Femur (tissue), 1 donor: Measurements from ENCODE around the gene CDCP1.
A peak's percentile ranks its signal among the peaks of the same experiment; 100 is the strongest.
"Not testable (repeated sequence)": the region's sequence is repeated elsewhere in the genome, so short reads cannot be mapped to it uniquely, and the experiment has no call there.

ENCODE experiments used
- DNase-seq: peaks from one replicate; pipeline ENCODE4 v3.0.0-alpha.2; 2017

The CDCP1 gene

DNA sequence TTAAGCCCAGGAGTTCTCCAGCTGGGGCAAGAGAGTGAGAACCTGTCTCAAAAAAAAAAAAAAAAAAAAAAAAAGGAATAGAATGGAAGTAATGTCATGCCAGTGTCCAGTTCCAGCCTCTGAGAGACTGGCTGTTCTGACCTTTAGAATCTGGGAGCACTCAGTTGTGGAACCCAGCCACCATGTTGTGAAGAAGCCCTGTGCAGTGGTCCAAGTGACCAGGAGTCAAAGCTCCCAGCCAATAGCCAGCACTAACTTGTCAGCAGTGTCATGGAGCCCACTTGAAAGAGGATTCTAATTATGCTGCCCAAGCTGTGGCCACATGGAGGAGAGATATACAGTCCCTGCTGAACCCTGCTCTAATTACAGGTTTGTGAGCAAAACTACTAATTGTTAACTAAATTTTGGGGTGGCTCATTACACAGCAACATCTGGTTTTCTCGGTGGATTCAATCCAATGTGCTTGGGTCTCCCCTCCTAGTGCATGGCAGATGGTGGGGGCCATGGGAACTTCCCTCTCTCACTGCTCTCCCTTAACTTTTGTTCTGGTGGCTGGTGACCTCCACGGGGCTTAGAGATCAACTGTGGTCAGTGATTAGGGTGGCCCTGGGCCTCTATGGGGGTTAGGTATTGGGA lies 64.6 kb downstream of the CDCP1 start:
- no peak for DNase-seq

DNA sequence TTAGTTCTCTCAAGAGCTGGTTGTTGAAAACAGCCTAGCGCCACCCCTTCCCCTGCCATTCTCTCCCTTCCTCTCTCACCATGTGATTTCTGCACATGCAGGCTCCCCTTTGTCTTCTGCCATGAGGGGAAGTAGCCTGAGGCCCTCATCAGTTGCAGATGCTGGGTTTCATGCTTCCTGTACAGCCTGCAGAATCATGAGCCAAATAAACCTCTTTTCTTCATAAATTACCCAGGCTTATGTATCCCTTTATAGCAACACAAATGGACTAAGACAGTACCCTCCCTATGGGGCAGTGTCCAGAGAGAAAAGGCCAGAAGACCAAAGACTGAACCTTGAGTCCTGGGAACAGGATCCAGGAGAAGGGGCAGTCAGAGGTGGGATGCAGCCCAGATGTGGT lies 65.4 kb downstream of the CDCP1 start:
- DNase-seq = no peak

DNA sequence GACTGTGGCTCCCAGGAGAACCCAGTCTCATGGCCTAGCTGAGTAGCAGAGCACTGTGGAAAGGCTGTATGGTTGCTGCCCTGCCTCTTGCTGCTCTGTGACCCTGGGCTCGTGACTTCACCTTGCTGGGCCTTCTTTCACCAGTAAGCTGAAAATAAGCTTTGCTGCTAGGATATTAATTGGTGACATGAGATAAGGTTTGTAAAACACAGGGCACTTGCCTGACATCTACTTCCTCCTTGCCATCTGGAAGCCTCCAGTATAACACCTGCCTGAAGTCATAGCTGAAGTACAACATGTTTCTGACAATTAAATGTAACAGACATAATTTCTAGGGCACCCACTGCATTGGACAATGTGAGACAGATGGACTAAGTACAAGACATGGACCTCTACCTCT lies 66.5 kb downstream of the CDCP1 start:
- no peak for DNase-seq

DNA sequence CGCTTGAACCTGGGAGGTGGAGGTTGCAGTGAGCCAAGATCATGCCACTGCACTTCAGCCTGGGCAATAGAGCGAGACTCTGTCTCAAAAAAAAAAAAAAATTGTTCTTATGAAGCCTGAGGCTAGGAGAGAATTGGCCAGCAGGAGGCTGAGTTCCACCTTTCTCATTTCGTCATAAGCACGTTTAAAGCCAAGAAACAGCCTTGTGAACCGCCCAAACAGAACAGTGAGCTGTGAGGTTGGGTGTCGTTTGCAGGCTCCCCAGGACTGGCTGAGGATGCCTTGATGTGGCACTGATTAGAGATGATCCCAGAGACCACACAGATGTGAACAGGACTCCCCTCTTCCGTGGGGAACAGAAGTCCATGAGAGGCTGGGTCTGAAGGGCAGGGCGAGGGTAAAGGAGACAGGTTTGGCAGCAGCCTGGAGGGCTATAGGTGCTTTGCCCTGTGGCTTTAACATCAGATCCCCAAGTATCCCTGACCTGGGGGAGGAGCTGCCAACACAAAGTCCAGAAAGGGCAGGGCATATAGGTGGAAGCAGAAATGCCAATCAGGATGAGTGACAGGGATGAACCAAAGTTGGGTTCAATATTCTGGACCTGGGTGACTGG lies 67.2 kb downstream of the CDCP1 start:
- no peak for DNase-seq

DNA sequence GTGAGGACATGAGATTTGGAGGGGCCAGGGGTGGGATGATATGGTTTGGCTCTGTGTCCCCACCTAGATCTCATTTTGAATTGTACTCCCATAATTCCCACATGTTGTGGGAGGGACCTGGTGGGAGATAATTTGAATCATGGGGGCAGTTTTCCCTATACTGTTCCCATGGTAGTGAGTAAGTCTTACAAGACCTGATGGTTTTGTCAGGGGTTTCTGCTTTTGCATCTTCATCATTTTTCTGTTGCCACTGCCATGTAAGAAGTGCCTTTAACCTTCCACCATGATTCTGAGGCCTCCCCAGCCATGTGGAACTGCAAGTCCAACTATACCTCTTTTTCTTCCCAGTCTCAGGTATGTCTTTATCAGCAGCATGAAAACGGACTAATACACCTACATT lies 67.9 kb downstream of the CDCP1 start:
- not testable (repeated sequence) for DNase-seq

DNA sequence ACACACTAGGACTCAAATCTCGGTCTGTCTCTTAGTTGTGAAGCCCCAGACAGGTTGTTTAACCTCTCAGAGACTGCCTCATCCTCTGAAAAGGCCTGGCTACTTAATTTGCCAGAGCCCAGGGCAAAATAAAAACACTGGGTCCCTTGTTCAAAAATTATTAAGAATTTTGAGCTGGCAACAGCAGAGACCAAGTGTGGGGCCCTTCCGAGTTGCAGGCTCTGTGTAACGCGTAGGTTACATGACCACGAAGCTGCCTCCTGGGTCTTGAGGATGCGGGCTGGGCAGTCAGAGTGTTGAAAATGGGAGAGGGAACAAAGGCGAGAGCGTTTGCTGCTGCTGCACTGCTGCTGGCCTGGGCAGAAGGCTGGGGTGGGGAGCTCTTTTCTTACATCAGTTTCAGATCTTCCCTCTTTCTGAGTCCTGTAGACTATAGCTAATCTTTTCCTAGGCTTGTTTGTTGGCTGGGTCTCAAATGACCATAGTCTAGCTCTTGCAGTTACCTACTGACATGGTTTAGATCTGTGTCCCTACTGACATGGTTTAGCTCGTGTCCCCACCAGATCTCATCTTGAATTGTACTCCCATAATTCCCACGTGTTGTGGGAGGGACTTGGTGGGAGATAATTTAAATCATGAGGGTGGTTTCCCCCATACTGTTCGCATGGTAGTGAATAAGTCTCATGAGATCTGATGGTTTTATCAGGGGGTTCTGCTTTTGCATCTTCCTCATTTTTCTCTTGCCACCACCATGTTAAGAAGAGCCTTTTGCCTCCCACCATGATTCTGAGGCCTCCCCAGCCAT lies 70.2 kb downstream of the CDCP1 start:
- no peak for DNase-seq

DNA sequence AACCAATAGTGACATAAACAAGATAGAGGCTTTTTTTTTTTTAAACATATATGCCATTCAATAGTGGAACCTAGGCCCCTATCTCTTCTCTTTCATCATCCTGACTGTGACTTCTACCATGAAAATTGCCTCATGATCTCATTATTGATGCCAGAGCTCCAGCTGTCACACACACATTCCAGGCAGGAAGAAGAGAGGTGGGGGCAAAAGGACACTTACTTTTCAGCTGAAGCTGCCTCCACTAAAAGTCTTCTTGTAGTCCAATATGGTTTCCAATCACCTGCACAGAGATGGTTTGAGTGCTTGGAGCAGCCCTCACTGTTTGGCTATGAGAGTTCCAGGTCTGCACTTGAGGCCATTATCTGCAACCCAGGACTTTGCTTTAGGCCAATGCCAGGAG lies 75.1 kb downstream of the CDCP1 start:
- DNase-seq = no peak

DNA sequence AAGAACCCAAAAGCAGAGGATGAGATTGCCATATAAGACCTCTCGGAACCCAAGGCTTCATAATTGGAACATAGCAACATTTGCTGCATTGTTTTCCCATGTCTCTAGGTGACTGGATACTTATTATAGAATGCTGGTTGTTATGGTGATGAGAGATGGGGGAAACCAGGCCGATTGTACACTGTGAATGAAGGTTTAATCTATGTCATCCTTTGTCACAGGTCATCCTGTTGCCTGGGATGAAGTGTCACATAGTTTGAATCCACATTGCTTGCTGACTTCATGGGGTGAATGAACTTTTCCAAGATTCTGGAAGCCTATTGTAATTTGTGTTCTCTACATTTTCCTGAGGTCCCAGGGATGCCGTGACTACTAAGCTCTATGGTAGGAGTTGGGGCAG lies 78.2 kb downstream of the CDCP1 start:
- DNase-seq = no peak

DNA sequence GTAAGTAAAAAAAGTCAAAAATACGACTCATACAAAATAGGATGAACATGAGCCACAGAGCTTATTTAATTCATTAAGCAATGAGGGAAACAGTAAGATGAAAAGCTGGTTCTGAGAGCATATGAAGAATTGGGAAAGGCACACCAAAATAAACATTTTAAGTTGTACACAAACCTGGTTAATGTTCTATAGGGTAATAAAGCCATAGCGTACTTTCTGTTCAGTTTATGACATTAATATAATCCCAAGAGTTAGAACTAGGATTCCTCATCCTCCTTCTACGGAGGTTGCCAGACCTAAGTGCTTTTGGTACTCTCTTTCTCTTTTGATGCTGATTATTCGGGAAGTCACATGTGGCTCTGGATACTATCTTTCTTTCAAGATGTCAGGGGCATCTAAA lies 78.7 kb downstream of the CDCP1 start:
- DNase-seq = no peak

DNA sequence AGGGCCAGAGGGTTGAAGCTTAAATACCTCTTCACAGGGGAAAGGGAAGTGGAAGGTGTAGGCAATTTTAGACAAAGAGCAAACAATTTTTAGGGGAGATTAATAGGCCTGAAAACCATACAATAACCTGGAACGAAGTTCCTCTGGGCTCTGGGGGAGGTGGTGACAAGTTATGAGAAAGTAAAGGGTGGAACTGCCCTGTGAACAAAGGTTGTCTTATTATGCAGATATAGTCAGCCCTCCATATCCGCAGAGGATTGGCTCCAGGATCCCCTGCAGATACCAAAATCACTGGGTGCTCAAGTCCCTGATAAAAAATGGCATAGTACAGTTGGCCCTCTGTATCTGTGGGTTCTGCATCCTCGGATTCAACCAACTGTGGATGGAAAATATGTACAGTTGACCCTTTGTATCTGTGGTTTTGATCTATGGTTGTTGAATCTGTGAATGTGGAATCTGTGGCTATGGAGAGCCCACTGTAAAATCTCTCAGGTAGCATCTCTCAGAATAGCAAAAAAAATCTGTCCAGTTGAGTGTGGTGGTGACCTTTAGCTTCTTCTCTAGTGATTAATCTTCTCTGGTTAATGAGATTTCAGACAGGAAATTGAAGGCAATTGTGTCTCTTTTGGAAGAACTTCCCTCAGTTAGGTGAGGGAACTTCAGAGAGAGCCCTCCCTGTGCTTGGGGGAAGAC lies 79.9 kb downstream of the CDCP1 start:
- DNase-seq = no peak

DNA sequence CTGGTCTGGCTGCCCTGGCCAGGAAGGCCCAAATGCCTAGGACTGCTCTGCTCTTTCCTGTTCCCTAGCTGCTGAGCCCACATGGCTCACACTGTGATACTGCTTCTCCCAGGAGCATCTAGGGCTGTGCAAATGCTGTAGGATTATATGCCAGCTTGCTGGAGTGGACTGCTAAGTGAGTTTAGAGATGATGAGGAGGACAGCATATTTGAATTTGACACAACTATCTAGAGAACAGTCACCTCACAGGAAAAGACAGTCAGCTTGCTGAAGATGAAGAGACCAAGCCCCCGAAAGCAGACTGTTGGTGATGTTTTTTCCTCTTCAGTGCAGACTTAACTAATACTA lies 80.8 kb downstream of the CDCP1 start:
- no peak for DNase-seq

DNA sequence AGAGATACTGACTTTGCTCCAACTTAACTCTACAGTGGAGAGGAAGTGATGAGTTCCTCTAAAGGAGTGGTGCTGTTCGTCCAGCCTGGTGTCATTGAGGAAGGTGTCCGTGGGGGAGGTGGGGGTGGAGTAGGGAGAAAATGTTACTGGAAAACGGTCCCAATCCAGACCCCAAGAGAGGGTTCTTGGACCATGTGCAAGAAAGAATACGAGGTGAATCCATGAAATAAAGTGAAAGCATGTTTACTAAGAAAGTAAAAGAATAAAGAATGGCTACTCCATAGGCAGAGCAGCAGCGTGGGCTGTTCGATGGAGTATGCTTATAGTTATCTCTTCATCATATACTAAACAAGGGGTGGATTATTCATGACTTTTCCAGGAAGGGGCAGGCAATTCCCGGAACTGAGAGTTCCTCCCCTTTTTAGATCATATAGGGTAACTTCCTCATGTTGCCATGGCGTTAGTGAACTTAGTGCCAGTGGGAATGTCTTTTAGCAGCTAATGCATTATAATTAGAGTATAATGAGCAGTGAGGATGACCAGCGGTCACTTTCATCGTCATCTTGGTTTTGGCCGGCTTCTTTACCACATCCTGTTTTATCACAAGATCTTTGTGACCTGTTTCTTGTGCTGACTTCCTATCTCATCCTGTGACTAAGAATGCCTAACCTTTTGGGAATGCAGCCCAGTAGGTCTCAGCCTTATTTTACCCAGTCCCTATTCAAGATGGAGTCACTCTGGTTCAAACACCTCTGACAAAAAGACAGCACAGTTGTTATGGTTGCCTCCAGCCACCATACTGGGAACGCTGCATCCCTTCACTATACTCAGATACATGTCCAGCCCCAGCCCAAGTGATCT lies 81.4 kb downstream of the CDCP1 start:
- DNase-seq = peak; percentile 47

DNA sequence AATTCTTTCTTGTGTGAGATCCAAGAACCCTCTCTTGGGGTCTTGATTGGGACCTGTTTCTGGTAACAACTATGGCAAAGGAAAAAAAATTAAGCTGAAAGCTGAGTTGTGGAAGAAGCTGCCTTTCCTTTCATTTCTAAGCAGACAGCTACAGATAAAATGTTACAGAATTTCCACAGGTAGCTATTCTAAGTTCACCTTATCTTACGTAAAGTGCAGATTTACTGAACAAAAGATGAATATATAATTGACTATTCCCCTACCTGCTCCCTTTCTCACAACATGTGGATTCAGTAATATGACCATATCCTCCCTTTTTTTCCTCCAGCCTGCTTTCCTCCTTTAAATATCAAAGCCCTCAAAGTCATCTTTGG lies 83.5 kb downstream of the CDCP1 start:
- no peak for DNase-seq

DNA sequence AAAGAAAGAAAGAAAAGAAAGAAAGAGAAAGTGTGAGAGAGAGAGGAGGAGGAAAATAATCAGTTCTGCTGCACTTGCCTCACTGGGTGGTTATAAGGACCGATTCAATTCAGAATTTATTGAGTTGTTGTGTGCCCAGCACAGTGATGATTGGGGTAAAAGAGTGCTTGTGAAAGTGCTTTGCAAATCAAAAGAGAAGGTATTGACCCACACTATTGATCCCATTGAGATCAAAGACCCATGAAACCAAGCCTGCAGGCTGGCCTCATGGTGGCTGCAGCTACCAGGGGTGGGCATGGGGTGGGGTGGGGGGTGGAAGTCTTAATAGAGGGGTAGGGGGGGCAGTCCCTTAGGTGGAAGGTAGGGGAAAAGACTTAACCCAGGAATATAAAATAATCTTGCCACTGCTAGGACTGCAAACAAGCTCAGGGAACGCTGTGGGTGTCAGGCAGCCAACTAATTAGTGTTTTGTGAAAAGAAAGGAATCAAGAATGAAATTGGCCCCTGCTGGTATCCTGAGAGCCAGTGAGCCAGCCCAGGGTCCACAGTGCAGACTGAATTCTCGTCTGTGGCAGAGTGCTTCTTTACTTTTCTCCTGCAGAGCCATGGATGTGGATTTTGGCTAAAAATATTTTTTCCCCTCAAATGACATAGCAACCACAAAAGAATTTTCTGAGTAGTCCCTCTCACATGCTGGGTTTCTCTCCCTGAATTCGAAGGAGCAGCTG lies 85.8 kb downstream of the CDCP1 start:
- DNase-seq = no peak

DNA sequence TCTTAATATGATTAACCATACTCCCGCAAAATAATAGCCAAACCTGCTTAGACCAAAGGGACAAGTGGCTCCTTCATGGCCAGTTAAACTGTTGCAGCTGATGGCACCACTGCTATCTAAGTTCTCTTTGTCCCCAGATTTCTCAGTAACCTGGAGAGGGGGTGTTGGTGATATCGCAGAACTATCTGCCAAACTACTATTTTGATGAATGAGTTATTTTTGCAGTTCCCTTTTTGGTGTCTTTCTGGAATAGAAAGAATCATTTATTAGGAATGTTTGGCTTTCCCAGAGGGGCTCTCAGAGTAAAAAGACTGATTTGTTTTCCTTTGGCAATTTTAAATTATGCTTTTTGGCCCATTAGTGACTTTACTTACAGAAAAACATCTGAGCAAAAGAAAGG lies 87.0 kb downstream of the CDCP1 start:
- no peak for DNase-seq

DNA sequence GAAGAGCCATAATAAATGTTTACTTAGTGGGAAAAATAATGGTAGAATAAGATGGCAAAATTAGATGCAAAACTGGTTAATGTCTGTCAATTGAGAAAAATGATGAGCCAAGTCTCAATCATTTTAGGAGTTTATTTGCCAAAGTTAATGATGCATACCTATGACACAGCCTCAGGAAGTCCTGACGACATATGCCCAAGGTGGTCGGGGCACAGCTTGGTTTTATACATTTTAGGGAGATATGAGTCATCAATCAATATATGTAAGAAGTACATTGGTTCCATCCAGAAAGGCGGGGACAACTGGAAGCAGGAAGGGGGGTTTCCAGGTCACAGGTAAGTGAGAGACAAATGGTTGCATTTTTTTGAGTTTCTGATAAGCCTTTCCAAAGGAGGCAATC lies 88.6 kb downstream of the CDCP1 start:
- DNase-seq = no peak

DNA sequence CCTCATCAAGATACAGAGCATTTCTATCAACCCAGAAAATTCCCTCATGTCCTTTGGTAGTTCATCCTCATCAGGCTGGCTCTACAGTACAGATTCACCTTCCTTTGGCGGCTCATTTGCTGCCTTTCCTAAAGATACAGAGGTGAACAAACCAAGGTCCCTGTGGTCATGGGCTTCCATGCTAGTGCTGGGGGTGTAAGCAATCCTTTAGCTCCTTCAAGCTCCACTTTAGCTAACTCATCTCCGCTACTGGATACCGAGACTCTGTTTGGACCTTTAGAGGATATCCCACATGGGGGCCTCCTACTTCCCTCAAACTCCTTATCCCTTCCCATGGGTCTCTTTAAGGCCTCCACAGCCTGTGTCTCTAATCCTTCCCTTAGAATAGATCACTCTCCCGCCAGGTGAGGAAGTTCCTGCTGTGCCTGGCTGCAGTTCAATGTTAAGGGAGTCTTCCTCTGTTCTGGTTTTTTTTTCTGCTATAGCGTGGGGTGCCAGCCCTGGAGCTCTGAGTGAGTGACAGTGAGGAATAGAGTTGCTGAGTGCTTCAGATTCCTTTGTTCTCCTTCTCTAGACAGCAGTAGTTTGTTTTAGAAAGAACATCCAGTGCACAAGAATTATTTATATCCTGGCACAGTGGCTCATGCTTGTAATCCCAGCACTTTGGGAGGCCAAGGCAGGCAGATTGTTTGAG lies 89.4 kb downstream of the CDCP1 start:
- DNase-seq = no peak

DNA sequence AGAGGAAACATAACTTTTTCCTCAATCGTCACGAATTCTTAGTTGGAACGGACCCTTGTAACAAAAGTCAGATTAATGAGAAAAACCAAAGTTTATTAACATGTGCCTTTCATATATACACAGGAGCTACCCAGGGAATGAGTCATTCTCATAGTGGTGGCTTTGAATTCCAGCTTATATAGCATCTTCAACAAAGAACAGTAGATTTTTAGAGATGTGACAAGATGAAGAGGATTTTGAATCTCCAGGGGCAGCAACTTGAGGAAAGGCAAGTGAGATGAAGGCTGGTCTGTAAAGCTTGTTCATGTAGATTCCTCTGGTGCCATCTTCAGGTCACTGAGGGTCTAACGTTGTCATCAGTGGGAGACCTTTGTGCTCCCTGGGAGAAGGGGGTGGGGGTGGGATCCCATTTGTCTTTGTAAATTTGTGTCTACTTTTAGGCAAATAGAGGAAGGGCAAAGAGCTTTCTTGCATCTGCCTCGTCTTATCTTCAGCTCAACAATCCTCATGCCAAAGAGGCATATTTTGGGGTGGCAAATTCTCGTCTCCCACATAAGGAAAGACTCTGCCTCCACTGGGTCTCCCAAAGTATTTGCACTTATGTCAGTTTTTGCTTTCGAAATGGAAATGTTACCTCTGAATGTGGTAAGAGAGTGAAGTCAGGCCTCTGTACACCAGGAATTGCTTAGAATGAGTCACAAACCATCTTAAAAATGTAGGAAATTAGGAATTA lies 90.6 kb downstream of the CDCP1 start:
- DNase-seq = no peak

DNA sequence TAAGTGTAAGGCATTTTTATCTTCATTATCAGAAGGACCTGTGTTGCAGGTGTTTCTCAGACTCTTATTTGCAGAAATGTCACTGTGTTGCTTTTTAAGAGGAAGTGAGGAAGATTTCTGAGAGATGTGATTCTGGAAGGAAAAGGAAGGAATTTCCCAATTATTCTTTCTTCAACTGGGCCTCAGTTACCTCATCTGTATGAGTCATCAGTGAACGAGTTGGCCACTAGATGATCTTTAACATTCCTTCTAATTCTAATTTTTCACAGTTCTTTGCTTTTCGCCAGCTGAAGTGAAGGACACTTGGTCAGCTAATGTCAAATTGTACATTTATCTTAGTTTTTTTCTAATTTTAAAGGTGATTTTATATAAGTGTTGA lies 91.2 kb downstream of the CDCP1 start:
- DNase-seq = no peak

DNA sequence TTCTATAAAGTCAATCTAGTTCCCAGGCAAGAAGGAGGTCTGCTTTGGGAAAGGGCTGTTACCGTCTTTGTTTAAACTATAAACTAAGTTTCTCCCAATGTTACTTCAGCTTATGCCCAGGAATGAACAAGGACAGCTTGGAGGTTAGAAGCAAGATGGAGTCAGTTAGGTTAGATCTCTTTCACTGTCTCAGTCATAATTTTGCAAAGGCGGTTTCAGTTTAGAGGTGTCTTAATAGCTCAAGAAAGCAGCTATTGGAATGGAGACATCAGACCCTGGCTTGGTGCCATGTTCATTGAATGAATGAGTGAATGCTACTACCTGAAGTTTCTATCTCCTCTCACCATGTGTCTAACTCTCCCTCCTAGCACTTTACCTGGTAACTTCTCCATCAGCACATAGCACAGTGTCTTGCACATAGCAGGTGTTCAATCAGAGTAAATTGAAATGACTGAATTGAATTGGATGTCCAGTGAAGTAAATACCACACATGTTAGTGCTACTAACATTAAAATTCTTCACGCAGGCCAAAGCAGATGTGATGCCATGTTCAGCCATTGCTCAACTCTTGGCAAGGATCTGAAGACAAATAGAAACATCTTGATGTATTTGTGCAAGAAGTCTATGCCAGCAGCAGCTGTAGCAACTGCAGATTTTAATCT lies 91.9 kb downstream of the CDCP1 start:
- DNase-seq = no peak
